ENCODE data around the gene SCNN1G.

The SCNN1G gene

GRCh38 chr16:23254338-23254737 is 71.8 kb downstream of the SCNN1G start:
- DNase-seq (ENCODE audit: low read depth): no peak

- no peak for DNase-seq (ENCODE audit: low read depth)
Observed at GRCh38 chr16:23255000-23255399, 72.5 kb downstream of the SCNN1G start.

- DNase-seq (ENCODE audit: low read depth): no peak
Observed at GRCh38 chr16:23256440-23256839, 73.9 kb downstream of the SCNN1G start.

GRCh38 chr16:23257682-23258081 is 75.1 kb downstream of the SCNN1G start:
- DNase-seq (ENCODE audit: low read depth): no peak

GRCh38 chr16:23258919-23259237 is 76.3 kb downstream of the SCNN1G start:
- DNase-seq (ENCODE audit: low read depth): no peak

Measured in T follicular helper cell (primary cell).